H1 (cell line): ENCODE measurements around the gene ANKRD29. TPM values are rescaled to one million over a fixed set of nuclear protein-coding genes. Genes with fewer than 3 reads are reported as not detected.

Source experiments
- CTCF ChIA-PET: fragments of 300-600 bp; sonication (Branson Sonifier 250); formaldehyde crosslinking; loops from one replicate; lab custom pipeline; 2021; ENCODE audit not compliant: partially characterized antibody; lab: Charles Lee
- POLR2A ChIA-PET: fragments of 300-600 bp; sonication (Branson Sonifier 250); formaldehyde crosslinking; loops from one replicate; lab custom pipeline; 2021; ENCODE audit warnings: inconsistent platforms; ENCODE audit not compliant: partially characterized antibody; lab: Charles Lee
- DNase-seq, 2 experiments: peaks; one replicate each; pipeline versions ENCODE4 v3.0.0 to v3.0.0-alpha.2; 2010 to 2022; ENCODE audit warnings: low spot score in 2 of 2, low read depth in 1 of 2, mixed read lengths in 1 of 2
- FAIRE-seq: peaks from 2 replicates; lab custom pipeline; 2011; peaks lifted over from hg19 to GRCh38; lab: Jason Lieb, UNC
- H2AFZ ChIP-seq: 2 replicates; pipeline ENCODE4 v1.8.1; 2012; ENCODE audit warnings: low read length, inconsistent platforms
- H2AK5ac ChIP-seq: 2 replicates; pipeline ENCODE4 v1.6.1; 2013; ENCODE audit warnings: low read depth, low read length
- H2BK120ac ChIP-seq: replicated peaks from 2 replicates; pipeline ENCODE3; 2013; ENCODE audit warnings: low read depth, low read length, inconsistent platforms
- H2BK12ac ChIP-seq: 2 replicates; pipeline ENCODE4 v1.6.1; 2013; ENCODE audit warnings: low read depth, low read length
- H2BK15ac ChIP-seq: 2 replicates; pipeline ENCODE4 v1.6.1; 2013; ENCODE audit warnings: low read length
- H2BK20ac ChIP-seq: 2 replicates; pipeline ENCODE4 v1.6.1; 2013; ENCODE audit warnings: low read length
- H2BK5ac ChIP-seq: 2 replicates; pipeline ENCODE4 v1.6.1; 2013; ENCODE audit warnings: low read depth, low read length
- H3K14ac ChIP-seq: 2 replicates; pipeline ENCODE4 v1.6.1; 2013; ENCODE audit warnings: inconsistent platforms; ENCODE audit not compliant: insufficient read length
- H3K18ac ChIP-seq: 2 replicates; pipeline ENCODE4 v1.6.1; 2013; ENCODE audit warnings: low read length; ENCODE audit errors: extremely low read depth
- H3K23ac ChIP-seq: 2 replicates; pipeline ENCODE4 v1.6.1; 2013; ENCODE audit warnings: inconsistent platforms; ENCODE audit not compliant: insufficient read length
- H3K23me2 ChIP-seq: 2 replicates; pipeline ENCODE4 v1.6.1; 2013; ENCODE audit warnings: low read depth, low read length
- H3K27ac ChIP-seq: 2 replicates; pipeline ENCODE4 v1.6.1; 2011; ENCODE audit warnings: low read depth, low read length, inconsistent platforms
- H3K27me3 ChIP-seq, 4 experiments: replicated peaks in 1 of 4; 1 replicate in 1 of 4; 2 replicates in 3 of 4; pipeline versions ENCODE4 v1.6.1 to v1.8.1; 2011 to 2013; ENCODE audit warnings: low read length in 3 of 4, mild to moderate bottlenecking in 3 of 4, inconsistent platforms in 2 of 4, mixed read lengths in 2 of 4, moderate library complexity in 1 of 4; ENCODE audit not compliant: control insufficient read depth in 3 of 4, insufficient read depth in 3 of 4; ENCODE audit errors: extremely low read depth in 1 of 4
- H3K36me3 ChIP-seq, 4 experiments: 2 replicates each; pipeline versions ENCODE4 v1.6.1 to v1.8.1; 2011 to 2013; ENCODE audit warnings: mild to moderate bottlenecking in 4 of 4, low read length in 3 of 4, moderate library complexity in 2 of 4, control low read depth in 1 of 4, inconsistent platforms in 1 of 4; ENCODE audit not compliant: insufficient read depth in 4 of 4, control insufficient read depth in 2 of 4
- H3K4ac ChIP-seq: replicated peaks from 2 replicates; pipeline ENCODE3; 2013; ENCODE audit warnings: low read length, low read depth, mixed read lengths, inconsistent platforms; ENCODE audit not compliant: insufficient read length
- H3K4me1 ChIP-seq, 4 experiments: replicated peaks in 1 of 4; 1 replicate in 1 of 4; 2 replicates in 3 of 4; pipeline versions ENCODE4 v1.6.1 to v1.8.1; 2011 to 2013; ENCODE audit warnings: low read length in 3 of 4, inconsistent platforms in 2 of 4, mixed read lengths in 1 of 4; ENCODE audit not compliant: insufficient read depth in 4 of 4, control insufficient read depth in 3 of 4
- H3K4me2 ChIP-seq, 2 experiments: 2 replicates each; pipeline versions ENCODE4 v1.6.1 to v1.8.1; 2011 to 2013; ENCODE audit warnings: low read depth in 2 of 2, low read length in 2 of 2, control low read depth in 1 of 2, inconsistent platforms in 1 of 2, mild to moderate bottlenecking in 1 of 2; ENCODE audit not compliant: insufficient read depth in 1 of 2
- H3K4me3 ChIP-seq, 4 experiments: fragments of 200-600, 300-600 bp in 1 of 4; sonication (generic), shearing (Covaris generic), sonication (Bioruptor Twin) in 1 of 4; 2 replicates each; pipeline versions ENCODE4 v1.5.1 to v1.8.1; 2011 to 2016; ENCODE audit warnings: low read length in 4 of 4, low read depth in 3 of 4, control low read depth in 2 of 4, inconsistent platforms in 2 of 4, mild to moderate bottlenecking in 2 of 4, mixed read lengths in 1 of 4, moderate library complexity in 1 of 4; ENCODE audit not compliant: insufficient read depth in 2 of 4; ENCODE audit errors: extremely low read depth in 1 of 4
- H3K56ac ChIP-seq: replicated peaks from 2 replicates; pipeline ENCODE3; 2013; ENCODE audit warnings: low read depth, mild to moderate bottlenecking, mixed read lengths, low read length, inconsistent platforms; ENCODE audit not compliant: insufficient read length
- H3K79me1 ChIP-seq: 2 replicates; pipeline ENCODE4 v1.6.1; 2013; ENCODE audit warnings: low read depth, low read length, control low read depth
- H3K79me2 ChIP-seq, 2 experiments: 2 replicates each; pipeline versions ENCODE4 v1.6.1 to v1.8.1; 2012 to 2013; ENCODE audit warnings: low read length in 2 of 2, mild to moderate bottlenecking in 2 of 2, inconsistent platforms in 1 of 2; ENCODE audit not compliant: insufficient read depth in 2 of 2, control insufficient read depth in 1 of 2
- H3K9ac ChIP-seq, 4 experiments: replicated peaks in 1 of 4; 1 replicate in 1 of 4; 2 replicates in 3 of 4; pipeline versions ENCODE4 v1.6.1 to v1.8.1; 2011 to 2013; ENCODE audit warnings: low read depth in 3 of 4, low read length in 3 of 4, control low read depth in 2 of 4, mild to moderate bottlenecking in 2 of 4, moderate library complexity in 2 of 4, inconsistent platforms in 1 of 4; ENCODE audit errors: extremely low read depth in 1 of 4
- H3K9me3 ChIP-seq, 2 experiments: 2 replicates each; pipeline versions ENCODE4 v1.6.1 to v1.8.1; 2012 to 2013; ENCODE audit warnings: mild to moderate bottlenecking in 2 of 2, moderate library complexity in 2 of 2, control low read depth in 1 of 2, inconsistent platforms in 1 of 2, low read depth in 1 of 2, low read length in 1 of 2, mixed read lengths in 1 of 2; ENCODE audit not compliant: insufficient read depth in 2 of 2
- H4K20me1 ChIP-seq, 2 experiments: replicated peaks in 1 of 2; 2 replicates each; pipeline versions ENCODE3 to v1.8.1; 2011 to 2013; ENCODE audit warnings: inconsistent platforms in 2 of 2, low read length in 2 of 2, mild to moderate bottlenecking in 1 of 2; ENCODE audit not compliant: insufficient read depth in 2 of 2, control insufficient read depth in 1 of 2
- H4K5ac ChIP-seq: 2 replicates; pipeline ENCODE4 v1.6.1; 2013; ENCODE audit warnings: low read length, low read depth, mixed read lengths, inconsistent platforms; ENCODE audit not compliant: insufficient read length
- H4K8ac ChIP-seq: 2 replicates; pipeline ENCODE4 v1.8.0; 2013; ENCODE audit warnings: mild to moderate bottlenecking, moderate library complexity, low read length, inconsistent platforms; ENCODE audit not compliant: insufficient read depth; ENCODE audit errors: extremely low read depth
- H4K91ac ChIP-seq: replicated peaks from 2 replicates; pipeline ENCODE3; 2013; ENCODE audit warnings: low read length, mixed read lengths, inconsistent platforms; ENCODE audit not compliant: insufficient read length
- BACH1 ChIP-seq: IDR thresholded peaks from 2 replicates; pipeline ENCODE4 v1.6.1; 2012; ENCODE audit warnings: low read length, improper control_type of control experiment
- CTCF ChIP-seq, 3 experiments: IDR thresholded peaks; 1 replicate in 2 of 3; 2 replicates in 1 of 3; pipeline versions ENCODE4 v1.5.1 to v1.6.1; 2011; ENCODE audit warnings: low read length in 3 of 3, mild to moderate bottlenecking in 3 of 3, inconsistent platforms in 2 of 3, low read depth in 1 of 3, moderate library complexity in 1 of 3; ENCODE audit not compliant: insufficient read depth in 1 of 3; ENCODE audit errors: control extremely low read depth in 1 of 3
- EZH2 ChIP-seq: fragments of 200-600 bp; sonication (generic); IDR thresholded peaks from 2 replicates; pipeline ENCODE4 v1.7.1; 2012; ENCODE audit warnings: low read depth, mild to moderate bottlenecking, moderate library complexity, low read length, inconsistent platforms; ENCODE audit not compliant: severe bottlenecking
- FOSL1 ChIP-seq: IDR thresholded peaks from 2 replicates; pipeline ENCODE4 v1.6.1; 2011; ENCODE audit warnings: mild to moderate bottlenecking, low read depth, low read length, moderate library complexity; ENCODE audit not compliant: insufficient read depth
- HDAC6 ChIP-seq: IDR thresholded peaks from one replicate; pipeline ENCODE4 v1.7.1; 2012; ENCODE audit warnings: low read depth, mild to moderate bottlenecking, inconsistent platforms, low read length, moderate library complexity
- KDM5A ChIP-seq: fragments of 200-600 bp; IDR thresholded peaks from 2 replicates; pipeline ENCODE4 v1.7.1; 2012; ENCODE audit warnings: mild to moderate bottlenecking, low read length, inconsistent platforms, mixed read lengths
- MAFK ChIP-seq: IDR thresholded peaks from 2 replicates; pipeline ENCODE4 v1.6.1; 2012; ENCODE audit warnings: low read depth, mild to moderate bottlenecking, improper control_type of control experiment, low read length
- NANOG ChIP-seq: IDR thresholded peaks from 2 replicates; pipeline ENCODE4 v1.6.1; 2011; ENCODE audit warnings: low read length, low read depth, mild to moderate bottlenecking, inconsistent platforms; ENCODE audit not compliant: insufficient read depth, poor library complexity, severe bottlenecking
- RNF2 ChIP-seq: fragments of 200-900, 300-1000 bp; sonication (generic); IDR thresholded peaks from 2 replicates; pipeline ENCODE4 v1.7.1; 2016; ENCODE audit warnings: borderline replicate concordance, low read depth, mild to moderate bottlenecking, antibody characterized with exemption, low read length; ENCODE audit not compliant: poor library complexity, severe bottlenecking; ENCODE audit errors: missing control alignments
- SP2 ChIP-seq: IDR thresholded peaks from 2 replicates; pipeline ENCODE4 v1.6.1; 2012; ENCODE audit warnings: mild to moderate bottlenecking, low read length, inconsistent platforms
- SUZ12 ChIP-seq: fragments of 200-600 bp; sonication (generic); IDR thresholded peaks from 2 replicates; pipeline ENCODE4 v1.6.1; 2012; ENCODE audit warnings: mild to moderate bottlenecking, inconsistent platforms, low read length, moderate library complexity, mixed read lengths
- WGBS, 2 experiments: shearing (Covaris generic) in 1 of 2; methylation state at CpG; one replicate each; pipeline versions ENCODE4 v1.1.6 to v1.1.7; 2013 to 2015; ENCODE audit warnings: low lambda C conversion rate in 2 of 2, mixed read lengths in 2 of 2, inconsistent platforms in 1 of 2, low coverage in 1 of 2, missing lambda C conversion rate in 1 of 2; ENCODE audit not compliant: insufficient replicate concordance in 2 of 2, insufficient coverage in 1 of 2, insufficient read length in 1 of 2; ENCODE audit errors: extremely low coverage in 1 of 2, missing lambda C conversion rate in 1 of 2; 5-methylcytosine and 5-hydroxymethylcytosine counted together
- polyA plus RNA-seq, 7 experiments: library from polyadenylated mRNA; depleted of rRNA in 3 of 7; stranded (reverse) in 5 of 7; unstranded in 2 of 7; fragments of >200 nt in 5 of 7; fragments of 200-250 nt in 2 of 7; gene quantifications; 1 replicate in 5 of 7; 2 replicates in 1 of 7; 4 replicates in 1 of 7; pipeline versions ENCODE4 v1.2.1 to v1.2.3, GENCODE V29; 2011 to 2013; ENCODE audit warnings: missing spikeins in 2 of 7, mixed read lengths in 2 of 7
- total RNA-seq: library from RNA; stranded (reverse); fragmentation: NEBNext Ultra II Directional; extraction: Animal tissue kit (Norgen Biotek cat#: 25700); gene quantifications from 2 replicates; pipeline ENCODE4 v1.2.1, GENCODE V29; 2021

ANKRD29 gene
- total and polyA plus RNA-seq, 2 of the 8 experiments (the other 6 are each of a cell fraction or from before 2014, with no cell fraction given) = 3.0 to 7.3 TPM

DNA sequence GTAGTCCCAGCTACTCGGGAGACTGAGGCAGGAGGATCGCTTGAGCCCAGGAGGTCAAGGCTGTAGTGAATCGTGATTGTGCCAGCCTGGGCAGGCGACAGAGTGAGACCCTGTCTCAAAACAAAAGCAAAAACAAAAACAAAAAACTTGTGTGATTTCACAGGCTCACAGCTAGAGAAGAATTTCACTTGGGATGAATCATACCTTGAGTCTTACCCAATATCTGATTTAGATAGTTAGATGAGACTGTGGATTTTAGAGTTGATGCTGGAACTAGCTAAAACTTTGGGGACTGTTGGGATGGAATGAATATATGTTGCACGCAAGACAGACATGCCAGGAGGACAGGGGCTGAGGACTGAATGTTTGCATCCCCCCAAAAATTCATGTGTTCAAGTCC is 4.4 kb downstream of the ANKRD29 start:
- H3K79me2 ChIP-seq = peaks cover 0 to 5% of the 10 kb centered on the region in 2 experiments; a peak in 2 of 4 replicates
- H2AK5ac ChIP-seq = no peak overlapping the region
- H2AFZ ChIP-seq = no peak overlapping the region
- H2BK120ac ChIP-seq = no peak overlapping the region
- no peak overlapping the region for H3K23ac ChIP-seq
- no peak overlapping the region for H4K8ac ChIP-seq
- peaks cover 0 to 2% of the 10 kb centered on the region in 2 experiments for H4K20me1 ChIP-seq
- H3K36me3 ChIP-seq = no peaks in the 10 kb centered on the region
- POLR2A ChIA-PET = no interaction called here
- peaks cover 0 to 13% (median 7%) of the 10 kb centered on the region in 4 experiments; a peak in 4 of 7 replicates for H3K4me1 ChIP-seq
- H2BK5ac ChIP-seq = no peak overlapping the region
- no peak overlapping the region for H3K4me3 ChIP-seq
- no peak overlapping the region for H3K4me2 ChIP-seq
- H3K27ac ChIP-seq = no peak overlapping the region
- no peaks in the 10 kb centered on the region for H3K79me1 ChIP-seq
- CTCF ChIA-PET = interaction anchor here (0.6 kb wide), 1 partner anchor 712 kb away, joined by 3 read pairs; no protein-coding TSS in a partner anchor
- H2BK12ac ChIP-seq = no peak overlapping the region
- peaks cover 10% of the 10 kb centered on the region for H3K23me2 ChIP-seq
- H3K9ac ChIP-seq = no peak overlapping the region
- WGBS, 2 experiments = 87% methylated on average over 5 of the region's 5 CpGs; no CpG with 5 or more reads in 1 of the 2 experiments
- DNase-seq = no peak
- no peak overlapping the region for H3K4ac ChIP-seq
- H4K91ac ChIP-seq = no peak overlapping the region
- FAIRE-seq = no peak
- peaks cover 0 to 8% (median 6%) of the 10 kb centered on the region in 4 experiments; a peak in 5 of 7 replicates for H3K27me3 ChIP-seq
- H3K56ac ChIP-seq = no peak overlapping the region
- no peak overlapping the region for H2BK15ac ChIP-seq
- no peak overlapping the region for H2BK20ac ChIP-seq
- H3K18ac ChIP-seq = no peak overlapping the region
- no peak overlapping the region for H3K14ac ChIP-seq
- H4K5ac ChIP-seq = no peak overlapping the region
- H3K9me3 ChIP-seq = no peaks in the 10 kb centered on the region
- TF ChIP-seq NANOG (no peak), HDAC6 (no peak), EZH2 (no peak), MAFK (no peak), RNF2 (no peak), CTCF (IDR thresholded peaks at IDR 0.05; ENCODE audit: control extremely low read depth in 1 of 3, insufficient read depth in 1 of 3, low read depth in 1 of 3, low read length in 3 of 3) (no peak), KDM5A (no peak), SP2 (no peak), BACH1 (no peak), SUZ12 (no peak), FOSL1 (no peak)
